Measurements from ENCODE around the gene USH2A.

GRCh38 chr1:215679231-215679630 lies 744.0 kb downstream of the USH2A start:
- TF ChIP-seq CTCF (IDR thresholded peaks at IDR 0.05) (no peak), EZH2 (IDR thresholded peaks at IDR 0.05) (no peak)
